ENCODE measurements around the gene GPR141. TPM values are rescaled to one million over a fixed set of nuclear protein-coding genes. Genes with fewer than 3 reads are reported as not detected.

GPR141 gene
- total RNA-seq, 1 experiment from 2014 or later = not detected

DNA sequence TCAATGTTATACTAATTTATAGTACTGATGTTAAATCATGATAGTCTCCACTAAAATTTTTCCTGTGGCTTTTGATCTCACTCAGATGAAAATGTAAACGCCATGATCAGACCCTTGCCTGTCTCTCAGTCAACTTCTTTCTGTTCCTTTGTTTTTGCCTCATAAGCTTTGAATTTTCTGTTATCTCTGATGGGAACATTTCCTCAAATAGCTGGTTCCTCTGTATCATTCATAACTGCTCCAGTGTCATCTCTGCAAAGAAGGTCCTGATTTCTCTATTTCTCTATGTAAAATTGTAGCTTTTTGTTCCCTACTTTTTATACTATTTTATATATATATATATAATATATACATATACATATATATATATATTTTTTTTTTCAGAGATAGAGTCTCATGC, 67.5 kb downstream of the GPR141 start:
- Histone ChIP-seq H3K27me3 (ENCODE audit: insufficient read depth, low read length) (peaks cover 6% of the 10 kb centered on the region), H3K9me2 (ENCODE audit: insufficient read depth) (no peaks in the 10 kb centered on the region), H4K20me1 (ENCODE audit: insufficient read depth) (no peaks in the 10 kb centered on the region), H3K36me3 (ENCODE audit: control insufficient read depth in 1 of 2, insufficient read depth in 2 of 2, low read length in 2 of 2) (no peaks in the 10 kb centered on the region), H3K4me3 (replicated peaks in 1 of 2; ENCODE audit: low read depth in 1 of 2, low read length in 2 of 2) (no peak overlapping the region), H3K9me3 (ENCODE audit: control insufficient read depth in 1 of 2, insufficient read depth in 1 of 2, low read depth in 1 of 2, low read length in 2 of 2) (no peaks in the 10 kb centered on the region), H3K9ac (ENCODE audit: low read length) (no peak overlapping the region), H3K27ac (ENCODE audit: low read depth, low read length) (no peak overlapping the region), H3K4me1 (ENCODE audit: control insufficient read depth in 1 of 2, insufficient read depth in 2 of 2, low read length in 2 of 2) (no peaks in the 10 kb centered on the region), H3K79me2 (ENCODE audit: insufficient read depth, low read length) (no peaks in the 10 kb centered on the region), H3K4me2 (ENCODE audit: low read length) (no peak overlapping the region), H2AFZ (ENCODE audit: low read depth, low read length, poor library complexity, severe bottlenecking) (no peak overlapping the region)
- ATAC-seq (no peak), DNase-seq (ENCODE audit: low read depth, low spot score) (no peak)
- POLR2A ChIA-PET = no interaction called here
- RAD21 ChIA-PET (ENCODE audit: low non-redundant PET in 1 of 2, low total read pairs in 2 of 2, uncharacterized antibody in 2 of 2, unreplicated experiment in 2 of 2) = no interaction called here
- BruUV-seq (replicated peaks) = no TSS peak
- CTCF ChIA-PET = no interaction called here
- intact Hi-C loops (cut with micrococcal nuclease) = no loop called here
- TF ChIP-seq MAX (IDR thresholded peaks at IDR 0.05) (no peak), JUND (IDR thresholded peaks at IDR 0.05) (no peak), POLR2AphosphoS5 (IDR thresholded peaks at IDR 0.05; ENCODE audit: low read depth, low read length) (no peak), ELF1 (IDR thresholded peaks at IDR 0.05; ENCODE audit: borderline replicate concordance, low read depth) (no peak), SRF (IDR thresholded peaks at IDR 0.05; ENCODE audit: low read depth) (no peak), YY1 (IDR thresholded peaks at IDR 0.05; ENCODE audit: extremely low read depth, insufficient replicate concordance, low read depth, low read length) (no peak), ZNF274 (IDR thresholded peaks at IDR 0.05; ENCODE audit: low read depth, low read length) (no peak), CEBPB (IDR thresholded peaks at IDR 0.05; ENCODE audit: low read depth) (no peak)
- TF ChIP-seq, protein P1, sequence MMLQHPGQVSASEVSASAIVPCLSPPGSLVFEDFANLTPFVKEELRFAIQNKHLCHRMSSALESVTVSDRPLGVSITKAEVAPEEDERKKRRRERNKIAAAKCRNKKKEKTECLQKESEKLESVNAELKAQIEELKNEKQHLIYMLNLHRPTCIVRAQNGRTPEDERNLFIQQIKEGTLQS (IDR thresholded peaks at IDR 0.05) = no peak
- TF ChIP-seq, protein P2, sequence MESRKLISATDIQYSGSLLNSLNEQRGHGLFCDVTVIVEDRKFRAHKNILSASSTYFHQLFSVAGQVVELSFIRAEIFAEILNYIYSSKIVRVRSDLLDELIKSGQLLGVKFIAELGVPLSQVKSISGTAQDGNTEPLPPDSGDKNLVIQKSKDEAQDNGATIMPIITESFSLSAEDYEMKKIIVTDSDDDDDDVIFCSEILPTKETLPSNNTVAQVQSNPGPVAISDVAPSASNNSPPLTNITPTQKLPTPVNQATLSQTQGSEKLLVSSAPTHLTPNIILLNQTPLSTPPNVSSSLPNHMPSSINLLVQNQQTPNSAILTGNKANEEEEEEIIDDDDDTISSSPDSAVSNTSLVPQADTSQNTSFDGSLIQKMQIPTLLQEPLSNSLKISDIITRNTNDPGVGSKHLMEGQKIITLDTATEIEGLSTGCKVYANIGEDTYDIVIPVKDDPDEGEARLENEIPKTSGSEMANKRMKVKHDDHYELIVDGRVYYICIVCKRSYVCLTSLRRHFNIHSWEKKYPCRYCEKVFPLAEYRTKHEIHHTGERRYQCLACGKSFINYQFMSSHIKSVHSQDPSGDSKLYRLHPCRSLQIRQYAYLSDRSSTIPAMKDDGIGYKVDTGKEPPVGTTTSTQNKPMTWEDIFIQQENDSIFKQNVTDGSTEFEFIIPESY (IDR thresholded peaks at IDR 0.05; ENCODE audit: extremely low read depth, insufficient replicate concordance, low read length) = no peak
